ENCODE data around the gene SYNC. TPM values are rescaled to one million over a fixed set of nuclear protein-coding genes. Genes with fewer than 3 reads are reported as not detected.

The SYNC gene
- total RNA-seq, 1 donor, result 139 TPM

DNA sequence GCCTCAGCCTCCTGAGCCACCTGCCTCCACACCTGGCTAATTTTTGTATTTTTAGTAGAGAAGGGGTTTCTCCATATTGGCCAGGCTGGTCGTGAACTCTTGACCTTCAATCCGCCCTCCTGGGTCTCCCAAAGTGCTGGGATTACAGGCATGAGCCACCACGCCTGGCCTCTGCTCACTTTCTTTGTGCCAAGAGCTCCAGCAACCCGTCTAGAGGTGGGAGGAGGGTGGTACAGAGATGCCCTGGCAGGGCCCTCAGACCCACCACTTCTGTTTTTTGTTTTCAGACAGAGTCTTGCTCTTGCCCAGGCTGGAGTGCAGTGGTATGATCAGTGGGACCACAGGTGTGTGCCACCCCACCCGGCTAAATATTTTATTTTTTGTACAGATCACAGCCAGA is 6.9 kb upstream of the SYNC start:
- Histone ChIP-seq H3K27ac (ENCODE audit: low read depth, low read length) (no peak overlapping the region), H3K4me2 (ENCODE audit: insufficient read depth, low read length) (no peak overlapping the region), H4K20me1 (ENCODE audit: insufficient read depth, low read length) (no peaks in the 10 kb centered on the region), H3K9me3 (ENCODE audit: low read depth, low read length) (no peaks in the 10 kb centered on the region), H3K79me2 (ENCODE audit: insufficient read depth, low read length) (no peaks in the 10 kb centered on the region), H3K4me1 (ENCODE audit: insufficient read depth, low read length) (peaks cover 15% of the 10 kb centered on the region), H3K27me3 (ENCODE audit: insufficient read depth, low read length) (no peaks in the 10 kb centered on the region), H3K36me3 (ENCODE audit: insufficient read depth, low read length) (no peaks in the 10 kb centered on the region), H2AFZ (ENCODE audit: low read length) (no peak overlapping the region), H3K4me3 (ENCODE audit: insufficient read depth, low read length) (no peak overlapping the region)
- TF ChIP-seq CTCF (IDR thresholded peaks at IDR 0.05; ENCODE audit: extremely low read depth, low read depth, low read length), result no peak
- no peak for DNase-seq (ENCODE audit: insufficient read length, low spot score, missing footprints)

DNA sequence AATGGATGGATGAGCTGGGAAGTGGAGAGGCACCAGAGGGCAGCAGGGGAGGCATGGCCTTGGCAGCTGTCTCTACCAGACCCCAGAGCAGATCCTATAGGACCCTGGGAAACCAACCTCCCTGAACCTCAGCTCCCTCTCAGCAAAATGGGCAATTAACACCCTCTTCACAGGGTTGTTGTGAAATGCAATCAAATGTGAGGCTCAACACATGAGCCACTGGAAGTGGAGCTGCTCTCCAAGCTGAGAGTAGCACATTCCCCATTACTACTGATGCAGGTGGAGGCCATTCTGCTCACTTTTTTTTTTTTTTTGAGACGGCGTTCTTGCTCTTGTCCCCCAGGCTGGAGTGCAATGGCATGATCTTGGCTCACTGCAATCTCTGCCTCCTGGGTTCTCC is 6.5 kb upstream of the SYNC start:
- Histone ChIP-seq H3K27ac (ENCODE audit: low read depth, low read length) (no peak overlapping the region), H3K4me1 (ENCODE audit: insufficient read depth, low read length) (peaks cover 20% of the 10 kb centered on the region), H3K4me2 (ENCODE audit: insufficient read depth, low read length) (no peak overlapping the region), H3K27me3 (ENCODE audit: insufficient read depth, low read length) (no peaks in the 10 kb centered on the region), H3K9me3 (ENCODE audit: low read depth, low read length) (no peaks in the 10 kb centered on the region), H3K36me3 (ENCODE audit: insufficient read depth, low read length) (no peaks in the 10 kb centered on the region), H3K79me2 (ENCODE audit: insufficient read depth, low read length) (no peaks in the 10 kb centered on the region), H2AFZ (ENCODE audit: low read length) (peak overlapping the region; percentile 68), H3K4me3 (ENCODE audit: insufficient read depth, low read length) (no peak overlapping the region), H4K20me1 (ENCODE audit: insufficient read depth, low read length) (no peaks in the 10 kb centered on the region)
- DNase-seq (ENCODE audit: insufficient read length, low spot score, missing footprints), result peak; percentile 37
- no peak for TF ChIP-seq CTCF (IDR thresholded peaks at IDR 0.05; ENCODE audit: extremely low read depth, low read depth, low read length)

GRCh38 chr1:32706491-32706890 is 3.9 kb upstream of the SYNC start:
- Histone ChIP-seq H3K27me3 (ENCODE audit: insufficient read depth, low read length) (no peaks in the 10 kb centered on the region), H3K9me3 (ENCODE audit: low read depth, low read length) (no peaks in the 10 kb centered on the region), H3K36me3 (ENCODE audit: insufficient read depth, low read length) (no peaks in the 10 kb centered on the region), H3K4me2 (ENCODE audit: insufficient read depth, low read length) (no peak overlapping the region), H3K27ac (ENCODE audit: low read depth, low read length) (peak overlapping the region; percentile 21), H3K4me1 (ENCODE audit: insufficient read depth, low read length) (peaks cover 29% of the 10 kb centered on the region), H2AFZ (ENCODE audit: low read length) (peak overlapping the region; percentile 25), H4K20me1 (ENCODE audit: insufficient read depth, low read length) (no peaks in the 10 kb centered on the region), H3K4me3 (ENCODE audit: insufficient read depth, low read length) (no peak overlapping the region), H3K79me2 (ENCODE audit: insufficient read depth, low read length) (peaks cover 14% of the 10 kb centered on the region)
- no peak for TF ChIP-seq CTCF (IDR thresholded peaks at IDR 0.05; ENCODE audit: extremely low read depth, low read depth, low read length)
- no peak for DNase-seq (ENCODE audit: insufficient read length, low spot score, missing footprints)

- H3K79me2 ChIP-seq (ENCODE audit: insufficient read depth, low read length), result peaks cover 24% of the 10 kb centered on the region
- no peaks in the 10 kb centered on the region for H3K9me3 ChIP-seq (ENCODE audit: low read depth, low read length)
- H3K4me2 ChIP-seq (ENCODE audit: insufficient read depth, low read length), result no peak overlapping the region
- H2AFZ ChIP-seq (ENCODE audit: low read length), result no peak overlapping the region
- peaks cover 6% of the 10 kb centered on the region for H4K20me1 ChIP-seq (ENCODE audit: insufficient read depth, low read length)
- H3K27ac ChIP-seq (ENCODE audit: low read depth, low read length), result peak overlapping the region; percentile 39
- no peak overlapping the region for H3K4me3 ChIP-seq (ENCODE audit: insufficient read depth, low read length)
- DNase-seq (ENCODE audit: insufficient read length, low spot score, missing footprints), result no peak
- no peaks in the 10 kb centered on the region for H3K27me3 ChIP-seq (ENCODE audit: insufficient read depth, low read length)
- peaks cover 38% of the 10 kb centered on the region for H3K4me1 ChIP-seq (ENCODE audit: insufficient read depth, low read length)
- peaks cover 4% of the 10 kb centered on the region for H3K36me3 ChIP-seq (ENCODE audit: insufficient read depth, low read length)
- no peak for TF ChIP-seq CTCF (IDR thresholded peaks at IDR 0.05; ENCODE audit: extremely low read depth, low read depth, low read length)
Observed at GRCh38 chr1:32705516-32705915, 2.9 kb upstream of the SYNC start.

Data from osteoblast (primary cell).